Spleen (tissue), 7 donors: Measurements from ENCODE around the gene GATA2.

Source experiments
- CTCF ChIP-seq, 11 experiments: fragments of 200-600 bp in 7 of 11; fragments of 450-650 bp in 4 of 11; sonication (generic) in 4 of 11; IDR thresholded peaks in 8 of 11; conservative IDR thresholded peaks in 3 of 11; 1 replicate in 7 of 11; 2 replicates in 4 of 11; pipeline versions ENCODE4 v1.4.0 to v1.8.0; 2016 to 2021; ENCODE audit warnings: antibody characterized with exemption in 11 of 11, inconsistent platforms in 4 of 11, mild to moderate bottlenecking in 1 of 11
- POLR2A ChIP-seq, 3 donors: fragments of 450-650 bp; IDR thresholded peaks; one replicate each; pipeline ENCODE4 v1.5.1; 2017; ENCODE audit warnings: antibody characterized with exemption in 3 of 3, mild to moderate bottlenecking in 1 of 3
- POLR2AphosphoS5 ChIP-seq, 3 donors: sonication (generic); formaldehyde crosslinking; IDR thresholded peaks; one replicate each; pipeline ENCODE4 v1.5.1; 2017; ENCODE audit warnings: antibody characterized with exemption in 3 of 3
- donor health status: DM: no; HTN: no; CAD: no; lungs with moderate emphysema.
- donor health status: DM: no; HTN: no; CAD: no.
- donor health status: DM: no; HTN: no; CAD: no.

GRCh38 chr3:128504963-128505730, 12.1 kb upstream of the GATA2 start:
- no peak for TF ChIP-seq CTCF (IDR thresholded peaks at IDR 0.05 in 8 of 11, conservative IDR thresholded peaks at IDR 0.05 in 3 of 11)
- no peak for TF ChIP-seq POLR2A (IDR thresholded peaks at IDR 0.05)
- TF ChIP-seq POLR2AphosphoS5 (IDR thresholded peaks at IDR 0.05) = no peak
